ENCODE measurements around the gene PARD6A. TPM values are rescaled to one million over a fixed set of nuclear protein-coding genes. Genes with fewer than 3 reads are reported as not detected.

PARD6A gene
- total RNA-seq, 4 donors from 2014 or later: 2.3 to 4.3 (median 3.4) TPM

- Histone ChIP-seq H3K36me3 (no peaks in the 10 kb centered on the region), H3K4me1 (peaks cover 3% of the 10 kb centered on the region), H3K9me3 (no peaks in the 10 kb centered on the region), H3K4me3 (no peak overlapping the region), H3K27me3 (no peaks in the 10 kb centered on the region), H3K27ac (no peak overlapping the region)
- WGBS: 92% methylated on average over 1 of the region's 1 CpG
- TF ChIP-seq CTCF (IDR thresholded peaks at IDR 0.05) (no peak), POLR2AphosphoS5 (IDR thresholded peaks at IDR 0.05) (no peak), POLR2A (IDR thresholded peaks at IDR 0.05) (no peak), EP300 (IDR thresholded peaks at IDR 0.05) (no peak)
- DNase-seq (ENCODE audit: low spot score in 2 of 2): no peak
Observed at GRCh38 chr16:67701420-67701819, 40.7 kb downstream of the PARD6A start.

- H3K4me1 ChIP-seq: peaks cover 3% of the 10 kb centered on the region
- 93% methylated on average over 4 of the region's 4 CpGs for WGBS
- no peaks in the 10 kb centered on the region for H3K36me3 ChIP-seq
- no peak overlapping the region for H3K27ac ChIP-seq
- H3K27me3 ChIP-seq: no peaks in the 10 kb centered on the region
- TF ChIP-seq EP300 (IDR thresholded peaks at IDR 0.05): no peak
- no peak for TF ChIP-seq POLR2A (IDR thresholded peaks at IDR 0.05)
- TF ChIP-seq CTCF (IDR thresholded peaks at IDR 0.05): no peak
- no peak overlapping the region for H3K4me3 ChIP-seq
- H3K9me3 ChIP-seq: no peaks in the 10 kb centered on the region
- DNase-seq (ENCODE audit: low spot score in 2 of 2): no peak
Observed at GRCh38 chr16:67702130-67702529, 41.4 kb downstream of the PARD6A start.

- TF ChIP-seq POLR2A (IDR thresholded peaks at IDR 0.05) (no peak), POLR2AphosphoS5 (IDR thresholded peaks at IDR 0.05) (no peak), CTCF (IDR thresholded peaks at IDR 0.05) (no peak), EP300 (IDR thresholded peaks at IDR 0.05) (no peak)
- H3K9me3 ChIP-seq: no peaks in the 10 kb centered on the region
- no peaks in the 10 kb centered on the region for H3K36me3 ChIP-seq
- no peak overlapping the region for H3K27ac ChIP-seq
- 55% methylated on average over 2 of the region's 2 CpGs for WGBS
- H3K27me3 ChIP-seq: no peaks in the 10 kb centered on the region
- H3K4me3 ChIP-seq: no peak overlapping the region
- peaks cover 4% of the 10 kb centered on the region for H3K4me1 ChIP-seq
- no peak for DNase-seq (ENCODE audit: low spot score in 2 of 2)
Observed at GRCh38 chr16:67703626-67704025, 42.9 kb downstream of the PARD6A start.

GRCh38 chr16:67704110-67704509, 43.4 kb downstream of the PARD6A start:
- no peak for DNase-seq (ENCODE audit: low spot score in 2 of 2)
- 90% methylated on average over 5 of the region's 5 CpGs for whole genome bisulfite sequencing
- H3K4me1 ChIP-seq: peaks cover 8% of the 10 kb centered on the region
- TF ChIP-seq POLR2A (IDR thresholded peaks at IDR 0.05): no peak
- TF ChIP-seq EP300 (IDR thresholded peaks at IDR 0.05): no peak
- H3K4me3 ChIP-seq: no peak overlapping the region
- no peak overlapping the region for H3K27ac ChIP-seq
- H3K27me3 ChIP-seq: no peaks in the 10 kb centered on the region
- H3K36me3 ChIP-seq: no peaks in the 10 kb centered on the region
- H3K9me3 ChIP-seq: no peaks in the 10 kb centered on the region

- no peak overlapping the region for H3K4me3 ChIP-seq
- H3K9me3 ChIP-seq: no peaks in the 10 kb centered on the region
- peaks cover 8% of the 10 kb centered on the region for H3K4me1 ChIP-seq
- no peak for DNase-seq (ENCODE audit: low spot score in 2 of 2)
- H3K36me3 ChIP-seq: no peaks in the 10 kb centered on the region
- WGBS: 98% methylated on average over 4 of the region's 4 CpGs
- TF ChIP-seq POLR2A (IDR thresholded peaks at IDR 0.05): no peak
- no peaks in the 10 kb centered on the region for H3K27me3 ChIP-seq
- H3K27ac ChIP-seq: no peak overlapping the region
Observed at GRCh38 chr16:67707210-67707609, 46.5 kb downstream of the PARD6A start.

- no peaks in the 10 kb centered on the region for H3K9me3 ChIP-seq
- H3K27ac ChIP-seq: no peak overlapping the region
- no peaks in the 10 kb centered on the region for H3K27me3 ChIP-seq
- H3K4me3 ChIP-seq: no peak overlapping the region
- no peaks in the 10 kb centered on the region for H3K36me3 ChIP-seq
- DNase-seq (ENCODE audit: low spot score in 2 of 2): no peak
- peaks cover 8% of the 10 kb centered on the region for H3K4me1 ChIP-seq
- 97% methylated on average over 5 of the region's 5 CpGs for WGBS
- TF ChIP-seq POLR2A (IDR thresholded peaks at IDR 0.05) (no peak), EP300 (IDR thresholded peaks at IDR 0.05) (no peak), CTCF (IDR thresholded peaks at IDR 0.05) (no peak), POLR2AphosphoS5 (IDR thresholded peaks at IDR 0.05) (no peak)
Observed at GRCh38 chr16:67707790-67708189, 47.0 kb downstream of the PARD6A start.
